ENCODE results near the gene FLNB.

- TF ChIP-seq MEF2A (IDR thresholded peaks at IDR 0.05; ENCODE audit: insufficient read depth, low read depth, low read length) (no peak), FOS (IDR thresholded peaks at IDR 0.05; ENCODE audit: borderline replicate concordance, extremely low read depth, insufficient read length) (no peak), CBX5 (IDR thresholded peaks at IDR 0.05; ENCODE audit: low read depth) (no peak), RFX5 (IDR thresholded peaks at IDR 0.05; ENCODE audit: low read depth, low read length) (no peak), POLR2AphosphoS5 (IDR thresholded peaks at IDR 0.05; ENCODE audit: low read length) (no peak), HDGF (IDR thresholded peaks at IDR 0.05) (no peak), ASH2L (IDR thresholded peaks at IDR 0.05; ENCODE audit: borderline replicate concordance, low read depth) (no peak), HDAC2 (IDR thresholded peaks at IDR 0.05) (no peak), MAX (IDR thresholded peaks at IDR 0.05; ENCODE audit: low read depth, low read length) (no peak), CTCF (IDR thresholded peaks at IDR 0.05 in 2 of 3, conservative IDR thresholded peaks at IDR 0.05 in 1 of 3; ENCODE audit: control insufficient read depth in 2 of 3, extremely low read depth in 1 of 3, insufficient read depth in 1 of 3, low read depth in 3 of 3, low read length in 3 of 3) (no peak), PBX3 (IDR thresholded peaks at IDR 0.05; ENCODE audit: insufficient replicate concordance, low read depth, low read length) (no peak), REST (IDR thresholded peaks at IDR 0.05; ENCODE audit: low read depth, low read length) (no peak), ATF3 (IDR thresholded peaks at IDR 0.05; ENCODE audit: borderline replicate concordance, extremely low read depth, low read depth, low read length) (no peak), ZBTB4 (CRISPR knock-in tag; IDR thresholded peaks at IDR 0.05) (no peak)
Observed at GRCh38 chr3:57959423-57960173, 48.6 kb upstream of the FLNB start.

All from GM12878 (cell line).